ENCODE results near the gene KCNJ9.
A peak's percentile ranks its signal among the peaks of the same experiment; 100 is the strongest.
"Not testable (repeated sequence)": the region's sequence is repeated elsewhere in the genome, so short reads cannot be mapped to it uniquely, and the experiment has no call there.

KCNJ9 gene

DNA sequence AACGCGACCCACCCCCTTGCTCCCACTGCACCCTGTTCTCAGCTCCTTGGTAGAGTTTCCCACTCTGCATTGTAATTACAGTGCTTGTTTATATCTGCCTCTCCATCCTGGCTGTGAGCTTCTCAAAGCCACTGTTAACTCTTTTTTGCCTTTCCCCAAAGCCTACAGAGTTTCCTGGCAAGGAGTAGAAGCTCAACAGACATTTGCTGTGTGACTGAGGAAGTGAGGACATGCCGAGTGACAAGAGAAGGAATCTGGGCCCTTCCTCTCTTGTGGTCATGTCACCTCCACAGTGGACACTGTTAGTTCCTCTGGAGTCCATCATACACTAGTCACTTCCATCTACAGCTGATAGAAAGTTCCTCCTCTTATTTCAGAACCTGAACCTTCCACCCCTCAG, 23.1 kb downstream of the KCNJ9 start:
- DNase-seq = no peak

DNA sequence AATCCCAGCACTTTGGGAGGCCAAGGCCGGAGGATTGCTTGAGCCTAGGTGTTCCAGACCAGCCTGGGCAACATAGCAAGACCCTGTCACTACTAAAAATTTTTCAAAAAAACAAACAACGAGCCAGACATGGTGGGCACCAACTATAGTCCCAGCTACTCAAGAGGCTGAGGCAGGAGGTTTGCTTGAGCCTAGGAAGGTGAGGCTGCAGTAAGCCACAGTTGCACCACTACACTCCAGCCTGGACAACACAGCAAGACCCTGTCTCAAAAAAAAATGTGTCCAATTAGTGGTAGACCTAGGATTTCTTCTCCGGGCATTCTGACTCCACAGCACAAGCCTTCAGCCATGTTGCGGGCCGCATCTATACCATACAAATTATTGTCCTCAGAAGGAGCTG, 23.8 kb downstream of the KCNJ9 start:
- no peak for DNase-seq

DNA sequence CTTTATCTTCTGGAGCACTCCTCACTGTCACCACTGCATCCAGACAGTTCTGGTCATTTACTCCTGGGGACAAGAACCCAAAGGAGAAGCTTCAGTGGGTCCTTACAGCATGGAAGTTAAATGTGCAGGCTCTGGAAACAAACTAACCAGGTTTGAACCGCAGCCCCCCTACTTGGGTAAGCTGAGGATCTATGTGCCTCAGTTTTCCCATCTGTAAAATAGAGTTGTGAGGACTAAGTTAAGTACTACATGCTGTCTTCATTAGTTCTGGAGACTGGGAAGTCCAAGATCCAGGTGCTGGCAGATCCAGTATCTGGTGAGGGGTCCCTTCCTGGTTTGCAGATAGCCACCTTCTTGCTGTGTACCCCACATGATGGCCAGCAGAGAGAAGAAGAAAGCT, 26.2 kb downstream of the KCNJ9 start:
- DNase-seq = no peak

- DNase-seq = peak; percentile 5 to 13
Measured at GRCh38 chr1:160108888-160109662, 27.7 kb downstream of the KCNJ9 start.

DNA sequence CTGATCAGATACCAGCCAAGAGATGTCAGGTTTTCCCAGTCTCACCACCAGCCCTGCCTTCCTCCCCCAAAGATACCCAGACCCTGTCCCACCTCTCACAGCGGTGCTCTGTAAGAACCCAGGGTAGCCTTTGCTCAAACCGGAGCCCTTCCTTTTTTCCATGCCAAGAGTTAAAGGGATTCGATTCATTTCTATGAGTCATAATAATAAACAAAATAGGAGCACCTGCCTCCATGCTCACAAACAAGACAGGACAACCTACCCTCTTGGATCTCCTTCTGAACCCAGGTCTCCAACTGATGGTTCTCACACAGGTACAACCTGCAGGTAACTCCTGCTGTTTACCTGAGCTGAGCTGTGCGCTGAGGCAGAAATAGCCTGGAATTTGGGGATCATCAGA, 28.3 kb downstream of the KCNJ9 start:
- no peak for DNase-seq

DNA sequence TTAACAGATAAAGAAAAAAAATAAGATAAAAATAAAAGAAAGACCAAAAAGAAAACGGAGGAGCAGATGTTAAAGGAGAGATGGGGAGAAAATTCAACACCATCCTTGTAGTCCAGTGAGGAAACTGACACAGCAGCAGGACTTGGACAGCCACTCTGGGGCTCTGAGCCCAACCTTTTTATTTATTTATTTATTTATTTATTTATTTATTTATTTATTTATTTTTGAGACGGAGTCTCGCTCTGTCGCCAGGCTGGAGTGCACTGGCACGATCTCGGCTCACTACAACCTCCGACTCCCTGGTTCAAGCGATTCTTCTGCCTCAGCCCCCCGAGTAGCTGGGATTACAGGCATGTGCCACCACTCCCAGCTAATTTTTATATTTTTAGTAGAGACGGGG, 30.1 kb downstream of the KCNJ9 start:
- not testable (repeated sequence) for DNase-seq

GRCh38 chr1:160112357-160112756, 31.0 kb downstream of the KCNJ9 start:
- no peak for DNase-seq

DNA sequence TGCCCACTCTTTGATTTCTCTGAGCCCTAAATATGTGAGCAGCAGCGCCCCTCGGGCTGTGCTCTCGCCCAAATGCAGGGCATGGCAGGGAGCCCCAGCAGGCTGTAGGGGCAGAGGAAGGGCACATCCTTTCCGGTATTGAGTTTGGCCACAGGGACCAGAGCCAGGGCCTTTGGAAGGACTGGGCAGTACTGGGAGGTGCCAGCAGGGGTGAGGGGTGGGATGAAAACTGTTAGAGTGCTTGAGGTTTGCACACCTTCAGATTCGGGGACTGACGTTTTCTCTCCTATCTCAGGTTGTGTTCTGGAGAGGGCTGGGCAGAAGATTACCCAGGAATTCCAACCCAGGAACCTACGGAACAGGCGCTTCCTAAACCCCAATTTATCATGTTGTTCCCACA, 32.1 kb downstream of the KCNJ9 start:
- DNase-seq = no peak

DNA sequence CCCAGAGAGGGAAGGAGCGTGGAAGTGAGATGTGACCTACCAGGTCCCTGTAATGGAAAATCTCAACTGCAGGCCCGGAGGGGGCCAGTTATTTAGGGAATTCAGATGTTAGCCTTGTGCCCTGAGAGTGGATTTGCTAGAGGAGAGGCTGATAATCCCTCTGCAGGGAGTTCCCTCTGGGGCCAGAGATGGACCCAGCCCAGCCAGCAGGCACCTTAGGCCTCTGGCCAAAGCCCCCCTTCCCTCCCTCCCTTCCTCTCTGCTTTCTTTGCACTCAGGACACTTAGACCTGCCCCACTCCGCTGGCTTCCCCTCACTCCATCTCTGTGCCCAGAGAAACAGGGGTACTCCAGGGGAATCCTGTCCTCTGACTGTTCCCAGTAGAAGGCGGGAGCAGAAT, 32.7 kb downstream of the KCNJ9 start:
- DNase-seq = no peak

DNA sequence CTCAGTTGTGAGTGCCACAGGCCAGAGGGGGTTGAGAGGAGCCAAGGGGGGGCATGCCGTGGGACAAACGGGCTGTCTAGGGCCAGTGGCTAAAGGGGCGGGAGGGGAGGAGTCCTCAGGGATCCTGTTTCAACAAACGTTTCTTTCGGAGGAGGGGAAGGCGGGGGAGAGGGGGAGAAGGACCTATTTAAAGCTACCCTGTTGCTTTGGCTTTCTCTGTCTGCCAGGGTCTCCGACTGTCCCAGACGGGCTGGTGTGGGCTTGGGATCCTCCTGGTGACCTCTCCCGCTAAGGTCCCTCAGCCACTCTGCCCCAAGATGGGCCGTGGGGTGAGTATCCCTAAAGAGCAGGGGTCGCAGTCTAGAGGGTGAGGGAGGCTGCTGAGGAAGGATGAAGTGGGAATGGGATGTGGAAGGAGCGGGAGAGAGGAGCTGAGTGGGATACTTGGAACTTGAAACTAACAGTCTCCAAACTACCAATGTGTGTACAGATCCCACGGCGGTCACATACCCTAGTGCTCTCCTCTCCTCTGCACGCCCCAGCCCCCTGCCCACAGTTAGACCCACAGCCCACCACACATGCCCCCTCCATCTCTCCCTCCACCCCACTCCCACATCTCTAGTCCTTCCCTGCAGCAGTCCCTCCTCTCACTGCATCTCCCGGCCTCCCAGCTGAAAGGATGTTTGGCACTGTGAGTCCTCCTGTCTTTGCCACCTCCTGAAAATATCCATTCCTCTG, 34.4 kb downstream of the KCNJ9 start, which contains the start of gene ATP1A2:
TSS of gene ATP1A2 (plus strand) at position 215 of the 738 bp plus-strand sequence. CDS start at position 318, 103 bp downstream.
- no peak for DNase-seq

DNA sequence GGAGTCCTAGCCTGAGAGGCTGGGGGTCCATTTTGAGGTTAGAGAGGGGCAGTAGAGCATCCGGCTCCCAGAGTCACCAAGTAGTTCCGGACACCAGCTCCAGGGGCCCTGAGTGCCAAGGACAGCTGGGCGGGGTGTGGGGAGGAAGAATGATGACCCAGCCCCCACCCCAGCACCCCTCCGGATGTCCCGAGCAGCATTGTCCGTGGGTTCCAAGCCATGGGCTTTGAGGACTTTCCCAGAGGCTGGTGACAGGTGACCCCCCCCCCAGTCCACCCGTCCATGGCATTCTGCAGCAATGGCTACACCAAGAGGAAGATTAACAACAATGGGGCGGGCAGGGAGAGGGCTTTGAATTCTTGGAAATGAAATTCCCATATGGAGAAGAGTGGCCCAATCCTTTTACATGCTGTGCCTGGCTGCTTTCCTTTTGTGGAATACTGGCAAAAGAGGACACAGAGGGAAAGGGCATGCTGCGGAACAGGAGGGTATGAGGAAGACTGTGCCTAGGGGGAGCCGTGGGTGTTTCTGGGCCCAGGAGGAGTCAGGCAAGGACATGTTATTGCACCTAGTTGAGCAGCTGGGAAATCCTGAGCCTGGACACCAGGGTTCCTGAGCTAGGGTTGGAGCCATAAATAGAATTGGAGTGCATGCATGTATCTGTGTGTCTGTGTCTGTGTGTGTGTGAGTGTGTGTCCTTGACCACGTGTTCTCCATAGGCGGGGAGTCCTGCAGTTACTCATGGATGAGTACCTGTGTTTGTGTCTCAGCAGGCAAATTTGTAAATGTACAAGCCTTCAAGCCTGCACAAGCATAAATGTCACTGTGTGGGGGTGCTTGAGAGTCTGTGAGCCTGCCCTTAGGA, 35.2 kb downstream of the KCNJ9 start:
- no peak for DNase-seq

- DNase-seq = no peak
Measured at GRCh38 chr1:160117300-160117699, 36.0 kb downstream of the KCNJ9 start.

DNA sequence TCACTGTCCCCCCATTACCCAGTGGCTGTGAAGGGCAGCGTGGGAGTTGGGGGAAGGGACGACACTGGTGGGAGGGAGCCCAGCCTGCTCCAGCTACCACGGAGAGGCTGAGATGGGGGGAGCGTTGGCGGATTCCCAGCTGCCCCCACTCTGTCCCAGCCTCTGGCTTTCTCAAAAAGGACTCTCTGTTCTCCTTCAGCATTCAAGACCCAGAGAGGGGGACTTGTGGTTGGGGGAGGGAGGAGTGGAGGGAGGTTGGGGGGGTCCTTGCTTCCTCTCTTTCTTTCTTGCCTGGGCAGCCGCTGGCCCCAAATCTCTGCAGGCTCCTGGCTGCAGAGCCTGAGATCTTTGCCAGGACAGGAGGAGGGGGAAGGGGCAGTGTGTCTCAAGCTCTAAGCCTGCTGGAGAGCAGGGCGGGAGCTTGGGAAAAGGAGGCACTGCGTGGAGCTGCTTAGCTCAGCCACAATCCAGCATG, 36.4 kb downstream of the KCNJ9 start:
- no peak for DNase-seq

DNA sequence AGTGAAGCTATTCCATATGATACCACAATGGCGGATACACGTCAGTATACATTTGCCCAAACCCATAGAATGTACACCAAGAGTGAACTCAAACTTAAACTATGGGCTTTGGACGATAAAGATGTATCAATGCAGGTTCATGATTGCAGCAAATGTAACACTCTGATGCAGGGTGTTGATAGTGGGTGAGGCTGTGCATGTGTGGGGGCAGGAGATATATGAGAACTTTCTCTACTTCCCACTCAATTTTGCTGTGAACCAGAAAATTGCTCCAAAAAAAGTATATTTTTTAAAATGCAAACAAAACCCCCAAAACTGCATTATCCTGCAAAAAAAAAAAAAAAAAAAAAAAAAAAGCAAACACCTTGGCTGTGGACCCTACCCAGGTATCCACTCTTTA, 37.6 kb downstream of the KCNJ9 start:
- DNase-seq = no peak

GRCh38 chr1:160120797-160121196, 39.5 kb downstream of the KCNJ9 start:
- no peak for DNase-seq

GRCh38 chr1:160121388-160121787, 40.0 kb downstream of the KCNJ9 start:
- DNase-seq = no peak

DNA sequence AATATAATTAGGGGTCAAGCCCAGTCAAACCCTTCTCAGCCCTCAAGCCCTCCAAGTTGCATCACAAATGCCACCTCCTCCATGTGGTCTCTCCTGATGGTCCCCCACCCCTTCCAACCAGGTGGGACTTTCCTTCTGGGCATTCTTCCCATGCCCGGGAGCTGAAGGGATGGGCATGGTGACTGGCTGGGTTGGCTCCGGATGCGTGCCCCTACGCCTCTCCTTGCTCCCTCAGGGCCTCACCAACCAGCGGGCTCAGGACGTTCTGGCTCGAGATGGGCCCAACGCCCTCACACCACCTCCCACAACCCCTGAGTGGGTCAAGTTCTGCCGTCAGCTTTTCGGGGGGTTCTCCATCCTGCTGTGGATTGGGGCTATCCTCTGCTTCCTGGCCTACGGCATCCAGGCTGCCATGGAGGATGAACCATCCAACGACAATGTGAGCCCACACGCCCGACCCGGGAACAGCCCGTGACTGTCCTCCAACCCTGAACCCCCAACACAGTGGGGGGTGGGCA, 41.7 kb downstream of the KCNJ9 start:
- no peak for DNase-seq

- no peak for DNase-seq
Measured at GRCh38 chr1:160123726-160124125, 42.4 kb downstream of the KCNJ9 start.

DNA sequence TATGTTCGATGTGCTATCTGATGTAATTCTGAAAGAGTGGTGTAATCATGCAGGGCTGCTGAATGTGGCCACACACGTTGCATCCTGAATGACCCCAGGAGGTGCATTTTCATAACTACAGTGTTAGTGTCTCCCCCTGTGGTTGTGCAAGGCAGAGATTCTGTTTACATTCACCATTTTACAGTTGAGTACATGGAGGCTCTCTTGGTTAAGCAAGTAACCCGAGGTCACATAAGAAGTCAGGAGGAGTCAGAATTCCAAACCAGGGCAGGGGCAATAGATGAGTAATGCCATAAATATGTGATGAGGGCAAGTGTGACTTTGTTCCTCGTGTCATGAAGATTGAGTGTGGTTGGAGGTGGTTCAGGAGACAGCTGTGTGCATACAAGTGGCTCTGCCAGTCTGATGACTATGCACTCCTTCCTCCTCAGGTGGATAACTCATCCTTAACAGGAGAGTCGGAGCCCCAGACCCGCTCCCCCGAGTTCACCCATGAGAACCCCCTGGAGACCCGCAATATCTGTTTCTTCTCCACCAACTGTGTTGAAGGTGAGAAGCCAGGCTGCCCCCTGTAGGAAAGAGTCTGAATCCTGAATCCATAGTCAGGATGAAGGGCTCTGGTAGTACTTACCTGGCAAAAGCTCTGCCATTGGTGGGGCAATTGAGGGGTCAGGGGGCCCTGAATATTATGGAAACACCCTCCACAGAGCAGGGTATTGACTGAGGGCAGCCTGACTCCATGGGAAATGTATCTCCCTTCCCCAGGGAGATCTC, 43.6 kb downstream of the KCNJ9 start:
- DNase-seq = no peak

DNA sequence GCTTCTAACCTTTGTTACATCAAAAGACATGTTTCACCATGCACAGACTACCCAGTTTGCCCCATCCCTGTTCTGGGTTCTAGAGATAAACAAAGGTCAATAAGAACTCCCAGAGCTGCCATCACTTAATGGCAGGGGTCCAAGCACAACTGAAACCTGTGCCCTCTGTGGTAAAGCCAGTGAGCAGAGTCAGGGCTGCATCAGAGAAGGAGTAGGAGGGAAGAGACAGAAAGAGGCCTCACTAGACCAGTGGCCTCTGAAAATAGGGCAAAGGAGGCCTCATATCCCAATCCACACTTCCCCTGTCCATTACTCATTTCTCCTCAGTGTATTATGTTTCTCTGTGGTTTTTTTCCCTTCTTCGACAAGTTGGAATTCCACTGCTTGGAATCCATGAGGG, 44.4 kb downstream of the KCNJ9 start:
- DNase-seq = no peak

GRCh38 chr1:160126342-160126741, 45.0 kb downstream of the KCNJ9 start:
- not testable (repeated sequence) for DNase-seq

DNA sequence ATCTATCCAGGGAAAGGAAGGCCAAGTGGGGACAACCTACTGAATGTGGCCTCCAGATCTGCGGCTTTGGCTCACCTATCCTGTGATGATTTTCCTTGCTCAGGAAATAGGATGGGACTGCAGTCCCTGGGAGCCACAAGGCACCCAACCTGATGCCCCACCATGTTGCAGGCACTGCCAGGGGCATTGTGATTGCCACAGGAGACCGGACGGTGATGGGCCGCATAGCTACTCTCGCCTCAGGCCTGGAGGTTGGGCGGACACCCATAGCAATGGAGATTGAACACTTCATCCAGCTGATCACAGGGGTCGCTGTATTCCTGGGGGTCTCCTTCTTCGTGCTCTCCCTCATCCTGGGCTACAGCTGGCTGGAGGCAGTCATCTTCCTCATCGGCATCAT, 46.0 kb downstream of the KCNJ9 start:
- no peak for DNase-seq
